Esophagus squamous epithelium (tissue), 4 donors: ENCODE data around the gene USH1G.

ENCODE experiments used
- CTCF ChIP-seq, 6 experiments: fragments of 450-650 bp in 4 of 6; fragments of 200-600 bp in 2 of 6; sonication (generic) in 2 of 6; IDR thresholded peaks; one replicate each; pipeline ENCODE4 v1.5.1; 2016 to 2019; ENCODE audit warnings: antibody characterized with exemption in 6 of 6, mild to moderate bottlenecking in 4 of 6, moderate library complexity in 4 of 6
- POLR2A ChIP-seq, 4 donors: fragments of 450-650 bp; IDR thresholded peaks; one replicate each; pipeline ENCODE4 v1.6.1; 2017; ENCODE audit warnings: antibody characterized with exemption in 4 of 4, mild to moderate bottlenecking in 4 of 4, moderate library complexity in 3 of 4

GRCh38 chr17:74945543-74945942 lies 22.5 kb upstream of the USH1G start:
- TF ChIP-seq POLR2A (IDR thresholded peaks at IDR 0.05) (no peak), CTCF (IDR thresholded peaks at IDR 0.05) (no peak)
